ENCODE data around the gene LAMC3.

Gene LAMC3

DNA sequence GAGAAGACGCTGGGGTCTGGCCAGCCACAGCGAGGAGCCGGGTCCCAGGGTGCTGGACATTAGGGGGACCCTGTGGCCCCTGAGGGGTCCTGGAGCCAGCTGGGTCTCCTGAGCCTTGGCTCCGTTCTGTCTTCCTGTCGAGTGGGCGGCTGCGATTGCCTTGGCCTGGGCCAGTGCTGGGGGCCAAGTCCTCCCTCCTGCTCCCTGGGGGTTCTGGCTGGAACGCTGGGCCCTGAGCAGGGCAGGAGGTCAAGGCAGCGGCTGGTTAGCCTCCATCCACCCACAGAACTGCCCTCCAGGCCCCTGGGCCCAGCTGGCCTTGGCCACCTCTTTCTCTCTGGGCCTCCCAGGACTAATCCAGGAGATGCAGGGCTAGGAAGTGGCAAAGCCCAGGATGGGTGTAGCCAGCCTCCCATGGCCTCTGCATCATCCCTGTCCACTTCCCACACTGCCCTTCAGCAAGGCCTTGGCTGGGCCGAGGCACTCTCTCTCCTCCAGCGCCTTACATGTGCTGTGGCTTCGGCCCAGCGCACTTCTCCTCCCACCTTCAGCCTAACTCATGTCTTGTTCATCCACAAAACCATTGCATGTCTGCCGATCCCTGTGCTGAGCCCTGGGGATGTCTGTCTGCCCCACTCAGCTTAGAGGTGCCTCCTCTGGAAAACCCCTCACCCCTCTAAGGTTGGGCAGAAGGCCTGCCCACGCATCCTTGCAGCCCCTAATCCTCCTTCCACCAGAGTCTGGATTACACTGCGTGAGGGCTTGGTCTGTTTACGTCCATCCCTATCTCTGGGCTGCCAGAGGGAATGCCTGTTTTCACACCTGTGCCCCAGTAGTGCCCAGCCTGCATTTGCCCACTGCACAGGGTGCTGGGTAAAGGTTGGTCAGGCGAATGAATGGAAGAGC, 5.0 kb downstream of the LAMC3 start:
- TF ChIP-seq, protein P1, sequence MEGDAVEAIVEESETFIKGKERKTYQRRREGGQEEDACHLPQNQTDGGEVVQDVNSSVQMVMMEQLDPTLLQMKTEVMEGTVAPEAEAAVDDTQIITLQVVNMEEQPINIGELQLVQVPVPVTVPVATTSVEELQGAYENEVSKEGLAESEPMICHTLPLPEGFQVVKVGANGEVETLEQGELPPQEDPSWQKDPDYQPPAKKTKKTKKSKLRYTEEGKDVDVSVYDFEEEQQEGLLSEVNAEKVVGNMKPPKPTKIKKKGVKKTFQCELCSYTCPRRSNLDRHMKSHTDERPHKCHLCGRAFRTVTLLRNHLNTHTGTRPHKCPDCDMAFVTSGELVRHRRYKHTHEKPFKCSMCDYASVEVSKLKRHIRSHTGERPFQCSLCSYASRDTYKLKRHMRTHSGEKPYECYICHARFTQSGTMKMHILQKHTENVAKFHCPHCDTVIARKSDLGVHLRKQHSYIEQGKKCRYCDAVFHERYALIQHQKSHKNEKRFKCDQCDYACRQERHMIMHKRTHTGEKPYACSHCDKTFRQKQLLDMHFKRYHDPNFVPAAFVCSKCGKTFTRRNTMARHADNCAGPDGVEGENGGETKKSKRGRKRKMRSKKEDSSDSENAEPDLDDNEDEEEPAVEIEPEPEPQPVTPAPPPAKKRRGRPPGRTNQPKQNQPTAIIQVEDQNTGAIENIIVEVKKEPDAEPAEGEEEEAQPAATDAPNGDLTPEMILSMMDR (IDR thresholded peaks at IDR 0.05; ENCODE audit: extremely low read depth, missing control alignments), result no peak
- no peak for DNase-seq (ENCODE audit: low spot score)

DNA sequence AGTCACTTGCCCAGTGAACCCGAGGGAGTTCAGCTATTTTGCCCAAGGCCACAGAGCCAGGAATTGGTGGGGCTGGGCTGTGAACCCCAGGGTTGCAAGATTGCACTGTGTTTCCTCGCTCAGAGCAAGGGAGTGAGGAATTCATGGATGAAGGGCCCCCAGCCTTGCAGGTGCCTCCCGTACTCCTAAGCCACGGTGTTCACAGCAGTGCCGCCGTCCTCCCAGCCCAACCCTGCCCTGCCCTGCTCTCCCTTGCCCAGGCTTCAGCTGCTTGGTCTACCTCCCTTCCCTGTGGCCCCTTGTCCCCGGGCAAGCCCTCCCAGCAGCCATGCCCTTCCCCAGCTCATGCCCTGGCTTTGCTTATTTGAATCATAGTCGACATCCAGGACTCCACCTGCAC, 6.1 kb downstream of the LAMC3 start:
- no peak for DNase-seq (ENCODE audit: low spot score)
- TF ChIP-seq, protein P1 (IDR thresholded peaks at IDR 0.05; ENCODE audit: extremely low read depth, missing control alignments), result no peak

DNA sequence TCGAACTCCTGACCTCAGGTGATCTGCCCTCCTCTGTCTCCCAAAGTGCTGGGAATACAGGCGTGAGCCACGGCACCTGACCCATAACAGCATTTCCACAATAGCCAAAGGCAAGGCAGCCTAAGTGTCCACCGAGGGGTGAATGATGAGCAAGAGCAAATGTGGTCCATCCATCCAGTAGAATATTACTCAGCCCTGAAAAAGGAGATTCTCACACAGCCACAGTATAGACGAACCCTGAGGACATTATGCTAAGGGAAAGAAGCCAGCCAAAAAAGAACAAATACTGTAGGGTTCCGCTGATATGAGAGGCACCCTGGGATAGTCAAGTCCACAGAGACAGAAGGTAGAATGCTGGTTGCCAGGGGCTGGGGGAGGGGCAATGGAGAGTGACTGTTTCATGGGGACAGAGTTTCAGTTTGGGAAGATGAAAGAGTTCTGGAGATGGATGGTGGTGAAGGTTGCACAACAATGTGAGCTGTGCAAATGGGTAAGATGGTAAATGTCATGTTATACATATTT, 7.0 kb downstream of the LAMC3 start:
- TF ChIP-seq, protein P1 (IDR thresholded peaks at IDR 0.05; ENCODE audit: extremely low read depth, missing control alignments), result no peak
- no peak for DNase-seq (ENCODE audit: low spot score)

DNA sequence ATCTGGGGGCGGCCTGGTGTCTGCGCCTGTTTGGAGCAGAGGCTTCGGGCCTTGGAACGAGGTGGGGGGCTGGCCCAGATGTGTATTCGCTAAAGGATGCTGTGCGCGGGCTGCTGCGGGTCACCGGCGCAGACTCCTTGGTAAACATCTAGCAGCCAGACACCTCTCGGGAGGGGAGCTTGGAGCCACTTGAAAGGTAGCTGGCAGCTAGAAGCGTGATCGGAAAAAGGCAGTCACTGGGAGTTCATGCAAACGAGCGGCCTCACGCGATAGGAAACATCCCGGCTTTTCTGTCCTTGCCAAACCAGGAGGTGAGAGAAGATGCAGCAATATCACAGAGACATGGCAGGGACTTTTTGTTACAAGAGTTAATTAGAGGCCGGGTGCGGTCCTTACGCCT, 8.1 kb downstream of the LAMC3 start:
- DNase-seq (ENCODE audit: low spot score), result no peak
- TF ChIP-seq, protein P1 (IDR thresholded peaks at IDR 0.05; ENCODE audit: extremely low read depth, missing control alignments), result no peak

DNA sequence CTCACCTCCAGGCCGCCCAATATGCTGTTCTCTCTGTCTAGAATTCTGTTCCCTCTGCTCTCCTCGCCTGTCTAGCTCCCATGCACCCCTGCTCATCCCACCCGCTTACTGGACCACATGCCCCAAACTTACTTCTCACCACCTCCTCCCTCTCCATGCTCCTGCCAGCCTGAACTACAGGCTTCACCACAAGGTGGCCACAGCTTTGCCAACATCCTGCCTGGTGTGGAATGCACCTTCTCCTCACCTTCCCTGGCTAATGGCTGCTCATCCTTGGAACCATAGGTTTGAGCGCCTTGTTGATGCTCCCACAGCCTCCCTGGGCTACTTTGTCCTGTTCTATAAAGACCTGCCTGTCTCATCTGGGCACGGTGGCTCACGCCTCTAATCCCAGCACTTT, 9.6 kb downstream of the LAMC3 start:
- TF ChIP-seq, protein P1 (IDR thresholded peaks at IDR 0.05; ENCODE audit: extremely low read depth, missing control alignments), result no peak
- no peak for DNase-seq (ENCODE audit: low spot score)

DNA sequence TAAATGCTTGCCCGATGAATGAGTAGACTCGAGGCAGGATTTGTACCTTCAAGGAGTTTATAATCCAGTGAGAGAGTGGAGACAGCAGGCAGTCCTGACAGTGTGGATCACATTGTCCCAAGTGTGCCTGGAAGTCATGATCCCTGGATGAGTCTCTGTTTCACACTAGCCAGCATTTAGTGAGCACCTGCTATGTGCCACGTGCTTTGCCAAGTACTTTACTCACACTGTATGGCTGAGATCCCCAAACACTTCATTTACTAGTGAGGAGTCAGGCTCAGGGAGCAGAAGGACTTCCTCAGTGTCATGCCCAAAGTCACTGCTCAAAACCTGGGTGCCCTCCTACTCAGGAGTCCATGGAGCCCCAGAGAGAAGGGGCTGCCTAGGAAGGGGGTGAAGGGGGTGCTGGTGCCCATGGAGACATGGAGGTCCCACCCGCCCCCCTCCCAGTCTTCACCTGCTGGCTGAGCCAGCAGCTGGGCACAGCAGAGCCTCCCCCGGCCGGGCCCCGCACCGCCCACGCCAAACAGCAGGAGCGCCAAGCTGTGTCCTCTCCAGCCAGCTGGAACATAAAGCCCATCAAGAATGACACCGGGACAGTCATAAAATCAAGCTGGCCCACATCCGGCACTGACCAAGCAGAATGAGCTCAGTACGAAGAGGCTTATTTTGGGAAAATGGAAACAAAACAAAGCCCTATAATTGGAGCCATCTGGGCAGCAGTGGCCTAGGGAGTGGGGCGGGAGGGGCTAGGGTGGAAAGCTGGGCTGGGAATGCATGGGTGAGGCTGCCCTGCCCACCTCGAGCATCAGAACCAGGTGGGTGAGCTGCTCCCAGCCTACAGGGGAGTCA, 10.6 kb downstream of the LAMC3 start:
- TF ChIP-seq, protein P1 (IDR thresholded peaks at IDR 0.05; ENCODE audit: extremely low read depth, missing control alignments), result no peak
- DNase-seq (ENCODE audit: low spot score), result no peak

DNA sequence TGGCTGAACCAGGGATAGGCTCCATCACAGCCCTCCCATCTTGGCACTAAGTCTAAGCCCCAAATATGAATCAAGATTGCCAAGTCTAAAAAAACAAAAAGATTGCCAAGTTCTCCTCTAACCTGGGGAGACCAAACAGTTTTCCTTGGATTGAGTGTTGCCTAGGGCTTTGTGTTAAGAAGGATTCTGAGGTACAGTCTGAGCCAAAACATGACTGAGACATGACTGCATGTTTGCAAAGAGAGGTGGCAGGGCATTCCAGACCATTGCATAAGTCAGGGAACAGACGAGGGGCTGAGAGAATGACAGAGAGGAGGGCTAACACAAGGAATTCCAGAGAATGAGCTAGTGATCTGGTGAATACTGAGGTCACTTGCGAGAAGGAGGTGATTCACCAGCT, 11.4 kb downstream of the LAMC3 start:
- no peak for DNase-seq (ENCODE audit: low spot score)
- TF ChIP-seq, protein P1 (IDR thresholded peaks at IDR 0.05; ENCODE audit: extremely low read depth, missing control alignments), result no peak
